IMR-90 (cell line): ENCODE measurements around the gene CCDC33.

Experiments used
- BHLHE40 ChIP-seq: fragments of 150-350 bp; IDR thresholded peaks from 2 replicates; pipeline ENCODE4 v1.6.1; 2016; ENCODE audit warnings: mild to moderate bottlenecking, low read depth, low read length
- CEBPB ChIP-seq: IDR thresholded peaks from 2 replicates; pipeline ENCODE4 v1.6.1; 2012; ENCODE audit warnings: low read depth, low read length, improper control_type of control experiment
- CHD1 ChIP-seq: IDR thresholded peaks from 2 replicates; pipeline ENCODE4 v1.6.1; 2012; ENCODE audit warnings: low read depth, low read length, improper control_type of control experiment
- FOS ChIP-seq: fragments of 150-350 bp; IDR thresholded peaks from 2 replicates; pipeline ENCODE4 v1.6.1; 2016; ENCODE audit warnings: low read depth, low read length
- MAFK ChIP-seq: IDR thresholded peaks from 2 replicates; pipeline ENCODE4 v1.6.1; 2012; ENCODE audit warnings: low read depth, low read length, improper control_type of control experiment
- MAZ ChIP-seq: IDR thresholded peaks from 2 replicates; pipeline ENCODE4 v1.6.1; 2012; ENCODE audit warnings: low read depth, mild to moderate bottlenecking, low read length, improper control_type of control experiment, moderate library complexity, borderline replicate concordance
- POLR2A ChIP-seq: IDR thresholded peaks from 2 replicates; pipeline ENCODE4 v1.6.1; 2012; ENCODE audit warnings: mild to moderate bottlenecking, low read depth, low read length
- RAD21 ChIP-seq: IDR thresholded peaks from 2 replicates; pipeline ENCODE4 v1.6.1; 2012; ENCODE audit warnings: low read length, improper control_type of control experiment
- RCOR1 ChIP-seq: IDR thresholded peaks from 2 replicates; pipeline ENCODE4 v1.6.1; 2012; ENCODE audit warnings: mild to moderate bottlenecking, low read length, improper control_type of control experiment; ENCODE audit not compliant: insufficient replicate concordance
- RFX5 ChIP-seq: IDR thresholded peaks from 2 replicates; pipeline ENCODE4 v1.8.0; 2012; ENCODE audit warnings: low read depth, mild to moderate bottlenecking, low read length, moderate library complexity
- TF ChIP-seq, protein P1 (sequence below): conservative IDR thresholded peaks from 2 replicates; pipeline ENCODE4 v1.5.1; 2012; ENCODE audit warnings: mild to moderate bottlenecking, low read depth, low read length, improper control_type of control experiment
- TF ChIP-seq, protein P2 (sequence below): fragments of 150-350 bp; IDR thresholded peaks from 2 replicates; pipeline ENCODE4 v1.6.1; 2017; ENCODE audit warnings: mild to moderate bottlenecking, antibody characterized with exemption, low read length, low read depth
- TF ChIP-seq, protein P3 (sequence below): fragments of 150-350 bp; IDR thresholded peaks from 2 replicates; pipeline ENCODE4 v1.6.1; 2016; ENCODE audit warnings: low read depth, mild to moderate bottlenecking, low read length, moderate library complexity, borderline replicate concordance

DNA sequence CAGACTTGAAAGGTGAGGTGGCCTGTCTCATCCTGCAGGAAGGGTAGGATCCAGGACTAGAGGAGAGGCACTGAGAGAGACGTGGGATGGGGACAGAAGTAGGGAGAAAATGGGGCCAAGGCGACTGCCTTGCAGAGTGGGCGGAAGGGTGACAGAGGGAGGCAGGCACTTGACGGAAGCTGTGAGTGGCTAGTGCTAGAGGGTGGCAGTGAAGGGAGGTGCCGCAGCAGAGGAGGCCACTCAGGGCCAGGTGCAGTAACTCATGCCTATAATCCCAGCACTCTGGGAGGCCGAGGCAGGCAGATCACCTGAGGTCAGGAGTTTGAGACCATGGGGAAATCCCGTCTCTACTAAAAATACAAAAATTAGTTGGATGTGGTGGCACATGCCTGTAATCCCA is 7.3 kb downstream of the CCDC33 start:
- TF ChIP-seq, protein P1, sequence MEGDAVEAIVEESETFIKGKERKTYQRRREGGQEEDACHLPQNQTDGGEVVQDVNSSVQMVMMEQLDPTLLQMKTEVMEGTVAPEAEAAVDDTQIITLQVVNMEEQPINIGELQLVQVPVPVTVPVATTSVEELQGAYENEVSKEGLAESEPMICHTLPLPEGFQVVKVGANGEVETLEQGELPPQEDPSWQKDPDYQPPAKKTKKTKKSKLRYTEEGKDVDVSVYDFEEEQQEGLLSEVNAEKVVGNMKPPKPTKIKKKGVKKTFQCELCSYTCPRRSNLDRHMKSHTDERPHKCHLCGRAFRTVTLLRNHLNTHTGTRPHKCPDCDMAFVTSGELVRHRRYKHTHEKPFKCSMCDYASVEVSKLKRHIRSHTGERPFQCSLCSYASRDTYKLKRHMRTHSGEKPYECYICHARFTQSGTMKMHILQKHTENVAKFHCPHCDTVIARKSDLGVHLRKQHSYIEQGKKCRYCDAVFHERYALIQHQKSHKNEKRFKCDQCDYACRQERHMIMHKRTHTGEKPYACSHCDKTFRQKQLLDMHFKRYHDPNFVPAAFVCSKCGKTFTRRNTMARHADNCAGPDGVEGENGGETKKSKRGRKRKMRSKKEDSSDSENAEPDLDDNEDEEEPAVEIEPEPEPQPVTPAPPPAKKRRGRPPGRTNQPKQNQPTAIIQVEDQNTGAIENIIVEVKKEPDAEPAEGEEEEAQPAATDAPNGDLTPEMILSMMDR: no peak
- TF ChIP-seq POLR2A (no peak), CEBPB (no peak), RAD21 (no peak), FOS (no peak), CHD1 (no peak), MAZ (no peak), MAFK (no peak), RCOR1 (no peak), RFX5 (no peak), BHLHE40 (no peak)
- TF ChIP-seq, protein P2, sequence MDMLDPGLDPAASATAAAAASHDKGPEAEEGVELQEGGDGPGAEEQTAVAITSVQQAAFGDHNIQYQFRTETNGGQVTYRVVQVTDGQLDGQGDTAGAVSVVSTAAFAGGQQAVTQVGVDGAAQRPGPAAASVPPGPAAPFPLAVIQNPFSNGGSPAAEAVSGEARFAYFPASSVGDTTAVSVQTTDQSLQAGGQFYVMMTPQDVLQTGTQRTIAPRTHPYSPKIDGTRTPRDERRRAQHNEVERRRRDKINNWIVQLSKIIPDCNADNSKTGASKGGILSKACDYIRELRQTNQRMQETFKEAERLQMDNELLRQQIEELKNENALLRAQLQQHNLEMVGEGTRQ: no peak
- TF ChIP-seq, protein P3, sequence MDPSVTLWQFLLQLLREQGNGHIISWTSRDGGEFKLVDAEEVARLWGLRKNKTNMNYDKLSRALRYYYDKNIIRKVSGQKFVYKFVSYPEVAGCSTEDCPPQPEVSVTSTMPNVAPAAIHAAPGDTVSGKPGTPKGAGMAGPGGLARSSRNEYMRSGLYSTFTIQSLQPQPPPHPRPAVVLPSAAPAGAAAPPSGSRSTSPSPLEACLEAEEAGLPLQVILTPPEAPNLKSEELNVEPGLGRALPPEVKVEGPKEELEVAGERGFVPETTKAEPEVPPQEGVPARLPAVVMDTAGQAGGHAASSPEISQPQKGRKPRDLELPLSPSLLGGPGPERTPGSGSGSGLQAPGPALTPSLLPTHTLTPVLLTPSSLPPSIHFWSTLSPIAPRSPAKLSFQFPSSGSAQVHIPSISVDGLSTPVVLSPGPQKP: no peak
